ENCODE measurements around the gene FBXL4.

The FBXL4 gene

GRCh38 chr6:98946266-98946878 lies 1.4 kb downstream of the FBXL4 start:
- TF ChIP-seq MAX (IDR thresholded peaks at IDR 0.05; ENCODE audit: low read depth, low read length) (no peak), MYC (IDR thresholded peaks at IDR 0.05; ENCODE audit: low read depth, low read length) (no peak), POLR2A (IDR thresholded peaks at IDR 0.05; ENCODE audit: extremely low read depth, insufficient read length) (no peak), CTCF (IDR thresholded peaks at IDR 0.05; ENCODE audit: low read depth, low read length) (no peak)
- peak; percentile 21 for DNase-seq (ENCODE audit: low read depth)
- peak overlapping the region; percentile 92 for H3K4me3 ChIP-seq (ENCODE audit: low read depth, low read length)

GRCh38 chr6:98945311-98946115 lies 2.2 kb downstream of the FBXL4 start:
- TF ChIP-seq POLR2A (IDR thresholded peaks at IDR 0.05; ENCODE audit: extremely low read depth, insufficient read length) (no peak), MYC (IDR thresholded peaks at IDR 0.05; ENCODE audit: low read depth, low read length) (no peak), MAX (IDR thresholded peaks at IDR 0.05; ENCODE audit: low read depth, low read length) (no peak), CTCF (IDR thresholded peaks at IDR 0.05; ENCODE audit: low read depth, low read length) (no peak)
- peak; percentile 39 for DNase-seq (ENCODE audit: low read depth)
- peak overlapping the region; percentile 92 for H3K4me3 ChIP-seq (ENCODE audit: low read depth, low read length)

- DNase-seq (ENCODE audit: low read depth), result no peak
- no peak overlapping the region for H3K4me3 ChIP-seq (ENCODE audit: low read depth, low read length)
- no peak for TF ChIP-seq MYC (IDR thresholded peaks at IDR 0.05; ENCODE audit: low read depth, low read length)
- no peak for TF ChIP-seq POLR2A (IDR thresholded peaks at IDR 0.05; ENCODE audit: extremely low read depth, insufficient read length)
- TF ChIP-seq MAX (IDR thresholded peaks at IDR 0.05; ENCODE audit: low read depth, low read length), result no peak
- no peak for TF ChIP-seq CTCF (IDR thresholded peaks at IDR 0.05; ENCODE audit: low read depth, low read length)
Observed at GRCh38 chr6:98944598-98945081, 3.1 kb downstream of the FBXL4 start.

- no peak for DNase-seq (ENCODE audit: low read depth)
- H3K4me3 ChIP-seq (ENCODE audit: low read depth, low read length), result no peak overlapping the region
- TF ChIP-seq CTCF (IDR thresholded peaks at IDR 0.05; ENCODE audit: low read depth, low read length), result no peak
- no peak for TF ChIP-seq POLR2A (IDR thresholded peaks at IDR 0.05; ENCODE audit: extremely low read depth, insufficient read length)
- TF ChIP-seq MYC (IDR thresholded peaks at IDR 0.05; ENCODE audit: low read depth, low read length), result no peak
- no peak for TF ChIP-seq MAX (IDR thresholded peaks at IDR 0.05; ENCODE audit: low read depth, low read length)
Observed at GRCh38 chr6:98944168-98944567, 3.6 kb downstream of the FBXL4 start.

GRCh38 chr6:98942263-98942803 lies 5.4 kb downstream of the FBXL4 start:
- TF ChIP-seq MAX (IDR thresholded peaks at IDR 0.05; ENCODE audit: low read depth, low read length) (no peak), MYC (IDR thresholded peaks at IDR 0.05; ENCODE audit: low read depth, low read length) (no peak), POLR2A (IDR thresholded peaks at IDR 0.05; ENCODE audit: extremely low read depth, insufficient read length) (no peak), CTCF (IDR thresholded peaks at IDR 0.05; ENCODE audit: low read depth, low read length) (no peak)
- no peak overlapping the region for H3K4me3 ChIP-seq (ENCODE audit: low read depth, low read length)
- DNase-seq (ENCODE audit: low read depth), result peak; percentile 25

Measured in NB4 (cell line).